ENCODE measurements around the gene RALGPS1. TPM values are rescaled to one million over a fixed set of nuclear protein-coding genes. Genes with fewer than 3 reads are reported as not detected.
"Not testable (repeated sequence)": the region's sequence is repeated elsewhere in the genome, so short reads cannot be mapped to it uniquely, and the experiment has no call there.

Gene RALGPS1
- polyA plus RNA-seq, 3 donors: 23.3 to 32.3 (median 23.3) TPM

- no peak for DNase-seq (ENCODE audit: extremely low read depth in 1 of 11, low read depth in 9 of 11, low spot score in 4 of 11)
Measured at GRCh38 chr9:127136880-127137639, 222.5 kb downstream of the RALGPS1 start.

- no peak for DNase-seq (ENCODE audit: extremely low read depth in 1 of 11, low read depth in 9 of 11, low spot score in 4 of 11)
Measured at GRCh38 chr9:127137640-127138360, 223.2 kb downstream of the RALGPS1 start.

DNA sequence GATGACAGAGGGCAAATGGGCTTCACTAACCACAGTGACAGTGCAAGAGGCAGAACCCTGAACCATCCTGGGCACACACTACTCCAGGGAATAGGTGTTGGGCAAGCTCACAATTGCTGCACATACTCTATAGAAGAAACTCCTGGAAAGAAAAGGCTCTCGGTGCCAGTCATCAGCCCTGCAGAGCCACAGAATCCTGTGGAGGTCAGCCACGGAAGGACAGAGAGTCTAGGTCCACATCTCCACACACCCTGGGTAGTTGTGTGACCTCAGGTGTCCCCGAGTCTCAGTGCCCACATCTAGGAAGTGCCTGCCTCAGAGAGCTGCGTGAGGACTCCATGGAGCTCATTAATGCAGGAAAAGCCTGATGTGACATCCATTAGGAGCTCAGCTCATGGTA lies 223.9 kb downstream of the RALGPS1 start:
- no peak for DNase-seq (ENCODE audit: extremely low read depth in 1 of 11, low read depth in 9 of 11, low spot score in 4 of 11)

GRCh38 chr9:127139071-127139731 lies 224.6 kb downstream of the RALGPS1 start:
- DNase-seq (ENCODE audit: extremely low read depth in 1 of 11, low read depth in 9 of 11, low spot score in 4 of 11): no peak

DNA sequence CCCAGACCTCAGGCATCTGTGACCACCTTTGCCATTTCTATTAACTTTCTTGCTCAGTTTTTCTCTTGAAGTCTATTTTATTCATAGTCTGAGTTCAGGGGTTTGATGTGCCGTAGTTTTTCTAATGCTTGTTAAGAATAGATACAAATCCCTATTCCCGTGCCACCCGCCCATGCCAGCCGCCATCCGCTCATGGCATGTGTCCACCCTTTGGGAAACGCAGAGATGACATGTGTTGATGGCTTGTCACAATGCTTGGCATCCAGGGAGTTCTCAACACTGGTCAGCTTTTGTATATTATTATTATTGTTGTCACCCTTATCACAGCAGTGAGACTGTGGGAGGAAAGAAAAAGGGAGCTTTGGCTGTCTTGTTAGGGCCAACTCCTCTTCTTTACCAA lies 225.2 kb downstream of the RALGPS1 start:
- DNase-seq (ENCODE audit: extremely low read depth in 1 of 11, low read depth in 9 of 11, low spot score in 4 of 11): no peak

DNA sequence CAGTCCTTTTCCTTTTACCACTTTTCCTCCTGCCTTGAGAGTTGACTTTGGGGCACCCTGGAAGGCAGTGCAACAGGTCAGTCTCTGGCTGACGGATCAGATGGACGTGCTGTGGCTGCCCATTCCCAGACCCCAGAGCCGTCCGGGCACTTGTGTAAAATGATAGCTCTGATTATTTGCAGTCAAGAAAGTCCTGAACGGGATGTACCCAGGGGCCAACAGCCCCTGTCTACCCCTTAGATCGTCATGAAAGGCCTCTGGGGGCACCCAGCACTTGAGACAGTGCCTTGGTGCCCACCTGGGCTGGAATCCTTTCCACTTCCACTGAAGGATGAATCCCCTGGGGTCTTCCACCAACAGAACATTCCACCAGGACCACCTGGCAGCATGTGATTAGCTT lies 225.6 kb downstream of the RALGPS1 start:
- no peak for DNase-seq (ENCODE audit: extremely low read depth in 1 of 11, low read depth in 9 of 11, low spot score in 4 of 11)

DNA sequence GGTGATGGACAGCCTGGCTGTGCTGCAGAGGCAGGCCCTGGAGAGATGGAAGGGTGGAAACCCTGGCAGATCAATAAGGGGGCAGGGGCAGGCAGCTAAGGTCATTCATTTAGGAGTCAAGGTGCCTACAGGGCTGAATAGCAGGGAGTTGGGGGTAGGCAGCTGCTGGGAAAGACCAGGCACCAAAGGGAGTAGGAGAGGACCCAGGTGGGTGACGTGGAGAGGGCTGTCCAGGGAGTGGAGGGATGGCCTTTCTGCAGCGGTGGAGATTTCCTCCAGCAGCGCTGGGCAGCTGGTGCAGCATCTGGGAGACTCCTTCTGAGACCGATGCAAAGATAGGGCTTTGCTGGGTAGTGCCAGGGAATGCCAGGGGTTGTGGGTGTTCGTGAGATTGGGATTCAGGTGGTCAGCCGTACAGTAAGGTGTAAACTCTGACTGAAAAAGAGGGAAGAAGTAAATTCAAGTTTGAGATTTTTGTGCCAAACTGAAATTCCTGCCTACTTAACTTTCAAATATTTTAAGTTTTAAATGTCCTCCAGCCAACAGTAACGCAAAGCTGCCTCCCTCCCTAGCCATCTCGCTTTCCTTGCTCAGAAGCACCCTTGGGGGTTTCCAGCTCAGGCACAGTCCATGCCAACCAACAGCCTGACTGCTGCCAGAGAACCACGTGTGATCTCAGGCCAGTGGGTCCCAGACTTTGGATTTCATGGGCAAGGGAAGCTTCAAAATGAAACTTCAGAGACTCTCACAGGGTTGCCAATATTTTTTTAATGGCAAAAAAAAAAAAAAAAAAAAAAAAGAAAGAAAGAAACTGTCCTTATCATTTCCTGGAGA lies 226.5 kb downstream of the RALGPS1 start:
- DNase-seq (ENCODE audit: extremely low read depth in 1 of 11, low read depth in 9 of 11, low spot score in 4 of 11): no peak

DNA sequence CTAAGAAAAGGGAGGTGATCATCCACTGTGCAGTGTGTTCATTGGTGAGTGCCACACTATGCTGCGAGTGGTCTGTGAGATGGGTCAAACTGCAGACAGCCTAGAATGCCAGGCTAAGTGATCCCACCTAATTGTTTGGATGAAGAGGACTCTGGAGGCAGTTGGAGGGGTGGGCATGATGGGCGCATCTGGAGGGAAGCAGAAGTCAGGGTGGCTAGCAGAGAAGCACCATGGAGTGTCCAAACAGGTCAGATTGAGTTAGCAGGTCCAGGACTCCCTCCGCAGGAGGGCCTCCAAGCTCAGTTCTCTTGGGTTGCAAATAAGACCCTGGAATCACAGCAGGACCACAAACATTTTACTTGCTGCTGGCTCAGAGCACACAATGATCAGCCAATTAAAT lies 227.7 kb downstream of the RALGPS1 start:
- no peak for DNase-seq (ENCODE audit: extremely low read depth in 1 of 11, low read depth in 9 of 11, low spot score in 4 of 11)

GRCh38 chr9:127142931-127143464 lies 228.4 kb downstream of the RALGPS1 start:
- DNase-seq (ENCODE audit: extremely low read depth in 1 of 11, low read depth in 9 of 11, low spot score in 4 of 11): no peak

DNA sequence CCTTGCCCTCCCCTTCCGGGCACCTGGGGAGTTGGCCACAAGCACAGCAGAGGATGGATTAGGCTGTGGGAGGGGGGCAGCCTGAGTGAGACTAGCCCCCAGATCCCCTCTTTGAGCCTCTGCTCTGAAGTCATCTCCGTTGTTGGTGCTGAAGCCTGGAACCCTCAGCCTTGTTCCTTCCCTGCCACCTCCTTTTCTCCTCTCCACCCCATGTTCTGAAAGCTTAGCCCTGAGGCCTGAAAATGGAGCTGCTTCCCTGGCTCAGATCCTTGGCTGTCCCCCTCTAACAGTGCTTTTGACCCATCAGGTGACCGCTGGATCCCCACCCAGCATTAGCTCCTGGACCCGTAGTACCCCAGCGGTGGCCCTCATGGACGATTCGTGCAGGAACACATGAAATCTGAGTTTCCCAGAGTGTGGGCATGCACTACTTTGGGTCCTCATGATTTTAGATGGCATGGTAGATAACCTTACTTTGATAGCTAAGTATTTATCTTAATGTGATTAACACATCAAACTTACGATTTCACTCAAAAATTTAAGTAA lies 229.4 kb downstream of the RALGPS1 start:
- no peak for DNase-seq (ENCODE audit: extremely low read depth in 1 of 11, low read depth in 9 of 11, low spot score in 4 of 11)

- DNase-seq (ENCODE audit: extremely low read depth in 1 of 11, low read depth in 9 of 11, low spot score in 4 of 11): no peak
Measured at GRCh38 chr9:127144670-127145445, 230.3 kb downstream of the RALGPS1 start.

DNA sequence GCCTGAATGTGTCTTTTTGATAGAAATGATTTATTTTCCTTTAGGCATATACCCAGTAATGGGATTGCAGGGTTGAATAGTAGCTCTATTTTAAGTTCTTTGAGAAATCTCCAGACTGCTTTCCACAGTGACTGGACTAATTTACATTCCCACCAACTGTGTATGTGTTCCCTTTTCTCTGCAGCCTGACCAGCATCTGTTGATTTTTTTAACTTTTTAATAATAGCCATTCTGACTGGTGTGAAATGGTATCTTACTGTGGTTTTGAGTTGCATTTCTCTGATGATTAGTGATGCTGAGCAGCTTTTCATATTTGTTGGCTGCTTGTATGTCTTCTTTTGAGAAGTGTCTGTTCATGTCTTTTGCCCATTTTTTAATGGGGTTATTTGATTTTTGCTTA lies 232.3 kb downstream of the RALGPS1 start:
- not testable (repeated sequence) for DNase-seq (ENCODE audit: extremely low read depth in 1 of 11, low read depth in 9 of 11, low spot score in 4 of 11)

DNA sequence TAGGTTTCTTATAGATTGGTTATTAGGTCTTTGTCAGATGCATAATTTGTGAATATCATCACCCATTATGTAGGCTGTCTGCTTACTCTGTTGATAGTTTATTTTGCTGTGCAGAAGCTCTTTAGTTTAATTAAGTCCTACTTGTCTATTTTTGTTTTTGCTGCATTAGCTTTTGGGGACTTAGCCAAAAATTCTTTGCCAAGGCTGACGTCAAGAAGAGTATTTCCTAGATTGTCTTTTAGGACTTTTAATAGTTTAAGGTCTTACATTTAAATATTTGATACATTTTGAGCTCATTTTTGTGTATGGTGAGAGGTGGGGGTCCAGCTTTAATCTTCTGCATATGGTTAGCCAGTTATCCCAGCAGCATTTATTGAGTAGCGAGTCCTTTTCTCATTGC lies 232.7 kb downstream of the RALGPS1 start:
- DNase-seq (ENCODE audit: extremely low read depth in 1 of 11, low read depth in 9 of 11, low spot score in 4 of 11): no peak

DNA sequence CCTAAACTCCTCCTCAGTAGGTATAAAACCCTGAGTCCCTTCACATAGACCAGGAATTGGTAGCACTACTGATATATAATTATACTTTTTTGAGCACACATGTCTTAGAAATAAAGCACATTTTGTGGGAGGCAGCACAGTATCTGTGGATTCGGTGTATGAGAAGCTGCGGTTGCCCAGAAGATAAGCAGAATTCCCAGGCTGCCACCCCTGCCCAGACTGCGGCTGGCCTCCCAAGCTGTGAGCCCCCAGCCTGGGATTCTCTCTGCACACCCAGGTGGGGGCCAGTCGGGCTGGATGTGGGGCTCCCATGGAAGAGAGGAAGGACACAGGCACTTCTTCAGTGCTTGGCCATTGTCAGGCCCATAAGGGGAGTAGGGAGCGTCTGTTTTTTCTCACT lies 233.4 kb downstream of the RALGPS1 start:
- no peak for DNase-seq (ENCODE audit: extremely low read depth in 1 of 11, low read depth in 9 of 11, low spot score in 4 of 11)

DNA sequence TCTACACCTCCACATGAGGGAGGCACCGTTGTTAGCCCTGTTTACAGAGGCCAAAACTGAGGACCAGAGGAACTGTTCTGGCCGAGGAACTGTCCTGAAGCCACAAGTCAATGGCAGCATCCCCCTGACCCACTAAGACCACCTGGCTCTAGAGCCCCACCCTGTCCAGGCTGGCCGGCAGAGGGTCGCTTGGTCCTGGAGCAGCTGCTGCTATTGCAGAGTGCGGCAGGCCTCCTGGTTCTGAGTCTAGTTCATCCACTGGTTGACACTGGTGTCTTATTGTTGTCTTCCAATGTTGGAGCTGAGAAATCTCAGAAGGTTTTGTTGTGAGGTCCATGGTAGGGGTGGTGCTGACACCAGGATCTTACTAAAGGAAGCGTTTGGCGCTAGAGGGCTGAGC lies 234.4 kb downstream of the RALGPS1 start:
- DNase-seq (ENCODE audit: extremely low read depth in 1 of 11, low read depth in 9 of 11, low spot score in 4 of 11): no peak

DNA sequence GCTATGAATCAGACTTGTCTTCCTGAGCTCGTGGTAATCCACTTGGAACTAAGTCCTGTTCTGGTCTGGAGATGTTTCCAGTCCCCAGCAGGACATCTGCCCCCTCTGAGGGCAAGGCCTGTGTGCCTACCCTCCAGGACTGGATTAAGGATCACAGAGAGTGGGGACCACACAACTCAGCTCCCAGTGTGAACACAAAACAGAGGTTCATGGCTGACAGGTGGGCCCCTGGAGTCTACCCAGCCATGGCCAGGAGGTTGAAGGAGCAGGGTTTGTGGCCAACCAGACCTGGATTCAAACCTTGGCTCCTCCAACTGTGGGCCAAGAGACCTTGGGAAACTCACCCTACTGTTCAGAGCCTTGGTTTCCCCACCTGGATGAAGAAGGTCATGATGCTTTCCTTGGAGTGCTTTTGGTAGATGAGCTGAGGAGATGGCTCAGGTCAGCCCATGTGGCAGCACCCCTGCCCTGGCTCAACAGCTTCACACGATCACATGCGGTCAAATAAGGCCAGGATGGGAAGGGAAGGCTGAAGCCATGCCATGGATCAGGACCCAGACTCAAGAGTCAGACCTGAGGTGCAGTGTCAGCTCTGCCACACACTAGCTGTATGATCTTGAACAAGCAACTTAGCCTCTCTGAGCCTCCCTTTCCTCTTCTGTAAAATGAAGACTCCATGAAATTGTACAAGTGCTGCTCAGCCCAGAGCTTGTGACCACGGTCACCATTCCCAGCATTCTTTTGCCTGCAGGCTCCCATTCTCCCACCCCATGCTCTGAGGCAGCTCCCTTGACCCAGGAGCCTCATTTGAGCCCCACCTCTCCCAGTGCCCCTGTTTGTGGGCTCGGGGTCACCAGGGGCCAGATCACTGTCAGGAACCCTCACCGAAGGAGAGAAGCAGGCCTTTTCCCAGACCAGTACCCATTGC lies 235.1 kb downstream of the RALGPS1 start:
- DNase-seq (ENCODE audit: extremely low read depth in 1 of 11, low read depth in 9 of 11, low spot score in 4 of 11): no peak

GRCh38 chr9:127153501-127153900 lies 238.9 kb downstream of the RALGPS1 start:
- no peak for DNase-seq (ENCODE audit: extremely low read depth in 1 of 11, low read depth in 9 of 11, low spot score in 4 of 11)

Data from renal cortex interstitium (tissue), 11 donors.